HepG2 (cell line): Measurements from ENCODE around the gene SOX8. TPM values are rescaled to one million over a fixed set of nuclear protein-coding genes. Genes with fewer than 3 reads are reported as not detected.

Experiments
- ATAC-seq: fragments of 200-7000 bp; cut with Tn5 transposase; 3 replicates; pipeline ENCODE4 v1.9.1; 2020; ENCODE audit warnings: mild to moderate bottlenecking, moderate library complexity
- BruUV-seq: library from RNA; stranded (reverse); fragments of 400-500 nt; replicated peaks from 2 replicates; lab custom pipeline; 2021; lab: Mats Ljungman, UMichigan
- CTCF ChIA-PET: fragments of 300-600 bp; formaldehyde crosslinking; extraction: SDS; loops from one replicate; lab custom pipeline; 2021; ENCODE audit warnings: low total read pairs, inconsistent platforms, low intra/inter-chr PET ratio; lab: Yijun Ruan, JAX
- POLR2A ChIA-PET: fragments of 350-600 bp; sonication (Branson Sonifier 250); formaldehyde crosslinking; loops from one replicate; lab custom pipeline; 2020; ENCODE audit warnings: antibody characterized with exemption, inconsistent platforms; lab: Yijun Ruan, JAX
- DNase-seq: peaks from one replicate; pipeline ENCODE4 v3.0.0-alpha.2; 2015; ENCODE audit warnings: low spot score
- FAIRE-seq: peaks from 3 replicates; lab custom pipeline; 2011; peaks lifted over from hg19 to GRCh38; lab: Jason Lieb, UNC
- H2AFZ ChIP-seq: one replicate; pipeline ENCODE4 v1.6.1; 2011; ENCODE audit warnings: low read length, inconsistent platforms
- H3K27ac ChIP-seq: fragments of 300-600 bp; 3 replicates; pipeline ENCODE4 v1.8.0; 2011; ENCODE audit warnings: mixed run types, mild to moderate bottlenecking, mixed read lengths, low read length, inconsistent platforms; ENCODE audit not compliant: insufficient read depth; ENCODE audit errors: extremely low read length
- H3K27me3 ChIP-seq, 2 experiments: fragments of 200-600 bp in 1 of 2; 2 replicates in 1 of 2; 3 replicates in 1 of 2; pipeline versions ENCODE4 v1.6.0 to v1.8.0; 2011; ENCODE audit warnings: low read length in 2 of 2, mild to moderate bottlenecking in 2 of 2, moderate library complexity in 2 of 2, inconsistent platforms in 1 of 2; ENCODE audit not compliant: insufficient read depth in 2 of 2, control insufficient read depth in 1 of 2
- H3K36me3 ChIP-seq, 2 experiments: fragments of 200-600 bp in 1 of 2; replicated peaks in 1 of 2; 2 replicates in 1 of 2; 3 replicates in 1 of 2; pipeline versions ENCODE4 v1.5.1 to v1.8.0; 2011; ENCODE audit warnings: low read length in 2 of 2, inconsistent platforms in 1 of 2; ENCODE audit not compliant: insufficient read depth in 2 of 2, control insufficient read depth in 1 of 2
- H3K4me1 ChIP-seq: 2 replicates; pipeline ENCODE4 v1.5.1; 2012; ENCODE audit warnings: low read length, inconsistent platforms; ENCODE audit not compliant: insufficient read depth
- H3K4me2 ChIP-seq: 2 replicates; pipeline ENCODE4 v1.6.0; 2011; ENCODE audit warnings: low read depth, low read length, inconsistent platforms
- H3K4me3 ChIP-seq, 3 experiments: fragments of 200-600 bp in 1 of 3; sonication (generic), shearing (Covaris generic) in 1 of 3; replicated peaks in 1 of 3; 2 replicates each; pipeline ENCODE4 v1.5.1; 2011 to 2016; ENCODE audit warnings: low read length in 3 of 3, inconsistent platforms in 2 of 3, low read depth in 2 of 3, mild to moderate bottlenecking in 2 of 3, control low read depth in 1 of 3, mixed read lengths in 1 of 3; ENCODE audit not compliant: insufficient read depth in 1 of 3
- H3K79me2 ChIP-seq: one replicate; pipeline ENCODE4 v1.6.1; 2011; ENCODE audit warnings: low read length, inconsistent platforms; ENCODE audit not compliant: insufficient read depth
- H3K9ac ChIP-seq: 2 replicates; pipeline ENCODE4 v1.6.0; 2011; ENCODE audit warnings: mild to moderate bottlenecking, low read depth, low read length, inconsistent platforms; ENCODE audit not compliant: insufficient read depth
- H3K9me3 ChIP-seq: 2 replicates; pipeline ENCODE4 v1.5.1; 2012; ENCODE audit warnings: mild to moderate bottlenecking, low read length
- H4K20me1 ChIP-seq: 2 replicates; pipeline ENCODE4 v1.6.0; 2011; ENCODE audit warnings: inconsistent platforms, mild to moderate bottlenecking, low read length, moderate library complexity; ENCODE audit not compliant: insufficient read depth
- CSRNP1 ChIP-seq: sonication (generic); formaldehyde crosslinking; IDR thresholded peaks from 2 replicates; pipeline ENCODE4 v1.8.1; 2023; ENCODE audit warnings: mild to moderate bottlenecking, missing genetic modification reagents
- FOSL1 ChIP-seq: sonication (generic); formaldehyde crosslinking; IDR thresholded peaks from 2 replicates; pipeline ENCODE4 v1.9.0; 2021; ENCODE audit warnings: missing genetic modification reagents, borderline replicate concordance
- FOXA1 ChIP-seq, 2 experiments: fragments of 450-650 bp in 1 of 2; sonication (generic) in 1 of 2; formaldehyde crosslinking in 1 of 2; IDR thresholded peaks; 2 replicates each; pipeline versions ENCODE4 v1.4.0 to v1.6.1; 2016 to 2020; ENCODE audit warnings: missing genetic modification reagents in 1 of 2
- MED1 ChIP-seq: sonication (generic); formaldehyde crosslinking; IDR thresholded peaks from 2 replicates; pipeline ENCODE4 v1.4.0; 2020; ENCODE audit warnings: missing genetic modification reagents
- MEIS1 ChIP-seq: sonication (generic); formaldehyde crosslinking; IDR thresholded peaks from 2 replicates; pipeline ENCODE4 v1.9.0; 2021; ENCODE audit warnings: mild to moderate bottlenecking, missing genetic modification reagents, moderate library complexity, borderline replicate concordance
- MXD4 ChIP-seq: IDR thresholded peaks from 2 replicates; pipeline ENCODE4 v1.6.1; 2016; ENCODE audit warnings: mild to moderate bottlenecking, missing biosample characterization, missing genetic modification reagents
- NCOA2 ChIP-seq: sonication (generic); formaldehyde crosslinking; IDR thresholded peaks from 2 replicates; pipeline ENCODE4 v1.8.0; 2022; ENCODE audit warnings: inconsistent platforms
- PLRG1 ChIP-seq: fragments of 450-650 bp; conservative IDR thresholded peaks from 2 replicates; pipeline ENCODE4 v1.6.1; 2016
- REXO4 ChIP-seq: sonication (generic); formaldehyde crosslinking; IDR thresholded peaks from 2 replicates; pipeline ENCODE4 v1.8.0; 2022; ENCODE audit warnings: missing genetic modification reagents, mild to moderate bottlenecking, borderline replicate concordance
- SKI ChIP-seq: fragments of 450-650 bp; IDR thresholded peaks from one replicate; pipeline ENCODE4 v1.6.1; 2018; ENCODE audit warnings: mild to moderate bottlenecking; ENCODE audit not compliant: partially characterized antibody
- ZNF180 ChIP-seq: sonication (generic); formaldehyde crosslinking; IDR thresholded peaks from 2 replicates; pipeline ENCODE4 v1.4.0; 2020; ENCODE audit warnings: low read depth, missing genetic modification reagents, borderline replicate concordance
- ZNF232 ChIP-seq: sonication (generic); formaldehyde crosslinking; IDR thresholded peaks from 2 replicates; pipeline ENCODE4 v1.4.0; 2020; ENCODE audit warnings: missing genetic modification reagents, borderline replicate concordance
- ZNF337 ChIP-seq: sonication (generic); formaldehyde crosslinking; IDR thresholded peaks from 2 replicates; pipeline ENCODE4 v1.5.1; 2020; ENCODE audit warnings: missing genetic modification reagents, low read depth, mild to moderate bottlenecking, borderline replicate concordance
- ZNF432 ChIP-seq: sonication (generic); formaldehyde crosslinking; IDR thresholded peaks from 2 replicates; pipeline ENCODE4 v1.5.0; 2020; ENCODE audit warnings: missing genetic modification reagents, mild to moderate bottlenecking, borderline replicate concordance
- ZNF564 ChIP-seq: sonication (generic); formaldehyde crosslinking; IDR thresholded peaks from 2 replicates; pipeline ENCODE4 v1.8.1; 2023; ENCODE audit warnings: mild to moderate bottlenecking, missing genetic modification reagents
- ZNF616 ChIP-seq: sonication (generic); formaldehyde crosslinking; IDR thresholded peaks from 2 replicates; pipeline ENCODE4 v1.5.0; 2020; ENCODE audit warnings: low read depth, mild to moderate bottlenecking, missing genetic modification reagents
- ZNF644 ChIP-seq: IDR thresholded peaks from 2 replicates; pipeline ENCODE4 v1.6.1; 2016; ENCODE audit warnings: low read depth
- WGBS: methylation state at CpG from one replicate; pipeline ENCODE4 v1.1.6; 2017; ENCODE audit warnings: low lambda C conversion rate; 5-methylcytosine and 5-hydroxymethylcytosine counted together
- in situ Hi-C: cut with HindIII; loops from 2 replicates; pipeline ENCODE4 v1.10.0; 2017; ENCODE audit warnings: low pct_unique_long_range_greater_than_20kb; ENCODE audit not compliant: extremely low pct_ligation_motif_present
- intact Hi-C: fragments of 100-400 bp; cut with micrococcal nuclease; formaldehyde crosslinking; loops from one replicate; pipeline ENCODE4 v1.10.0; 2022; ENCODE audit not compliant: unreplicated experiment
- polyA plus RNA-seq, 8 experiments: library from polyadenylated mRNA; depleted of rRNA in 3 of 8; stranded (reverse) in 7 of 8; unstranded in 1 of 8; fragments of >200 nt; fragmentation: Illumina TruSeq in 4 of 8; extraction: Trizol in 4 of 8; gene quantifications; 2 replicates each; pipeline versions ENCODE4 v1.2.1 to v1.2.3, GENCODE V29; 2011 to 2016; ENCODE audit warnings: low read depth in 4 of 8, missing spikeins in 1 of 8, mixed read lengths in 1 of 8; ENCODE audit not compliant: insufficient read depth in 1 of 8
- total RNA-seq, 5 experiments: library from RNA; depleted of rRNA; stranded (reverse); fragments of >200 nt; fragmentation: Illumina TruSeq; extraction: Trizol; gene quantifications; 2 replicates each; pipeline ENCODE4 v1.2.3, GENCODE V29; 2016; ENCODE audit warnings: low read depth in 1 of 5

Gene SOX8
- total and polyA plus RNA-seq, 2 of the 13 experiments (the other 11 are each of a cell fraction or from before 2014, with no cell fraction given), result 0.20 to 0.28 TPM

- in situ Hi-C loops, result no loop called here
- H3K4me1 ChIP-seq, result no peaks in the 10 kb centered on the region
- H3K36me3 ChIP-seq, result no peaks in the 10 kb centered on the region
- no peak overlapping the region for H3K27ac ChIP-seq
- intact Hi-C loops, result no loop called here
- no peaks in the 10 kb centered on the region for H3K79me2 ChIP-seq
- ATAC-seq (no peak), DNase-seq (no peak), FAIRE-seq (no peak)
- 0 out of 2 replicates have a peak, but pooled peaks cover under 1% of the 10 kb centered on the region for H3K9me3 ChIP-seq
- no TSS peak for BruUV-seq
- no peak overlapping the region for H3K4me3 ChIP-seq
- H3K4me2 ChIP-seq, result no peak overlapping the region
- no peak overlapping the region for H3K9ac ChIP-seq
- TF ChIP-seq ZNF180, result no peak
- TF ChIP-seq ZNF644 (CRISPR knock-in tag), result no peak
- no peak for TF ChIP-seq MED1 (CRISPR knock-in tag)
- no peak for TF ChIP-seq CSRNP1 (CRISPR knock-in tag)
- TF ChIP-seq ZNF616 (CRISPR knock-in tag), result no peak
- TF ChIP-seq MEIS1 (CRISPR knock-in tag), result no peak
- no peak for TF ChIP-seq MXD4
- no peak for TF ChIP-seq REXO4 (CRISPR knock-in tag)
- no peak for TF ChIP-seq PLRG1
- no peak for TF ChIP-seq FOXA1 (IDR thresholded peaks at IDR 0.05)
- TF ChIP-seq FOXA1 (CRISPR knock-in tag; IDR thresholded peaks at IDR 0.05), result no peak
- no peak for TF ChIP-seq ZNF564 (CRISPR knock-in tag)
- TF ChIP-seq ZNF337 (CRISPR knock-in tag), result no peak
- TF ChIP-seq FOSL1 (CRISPR knock-in tag), result no peak
- TF ChIP-seq ZNF432 (CRISPR knock-in tag), result no peak
- no peak for TF ChIP-seq ZNF232 (CRISPR knock-in tag)
- TF ChIP-seq NCOA2 (CRISPR knock-in tag), result no peak
- no peak for TF ChIP-seq SKI
- H3K27me3 ChIP-seq, result no peaks in the 10 kb centered on the region
- 91% methylated on average over 6 of the region's 8 CpGs for WGBS
- H2AFZ ChIP-seq, result no peak overlapping the region
- ChIA-PET CTCF (no interaction called here), POLR2A (no interaction called here)
- H4K20me1 ChIP-seq, result no peaks in the 10 kb centered on the region
Measured at GRCh38 chr16:937311-937710, 44.3 kb upstream of the SOX8 start.
